ENCODE results near the gene INSIG1. TPM values are rescaled to one million over a fixed set of nuclear protein-coding genes. Genes with fewer than 3 reads are reported as not detected.

INSIG1 gene
- total RNA-seq, 4 donors from 2014 or later = 17.5 to 79.4 (median 29.8) TPM

GRCh38 chr7:155291729-155292128, 5.9 kb upstream of the INSIG1 start:
- H3K4me3 ChIP-seq (replicated peaks in 1 of 3) = no peak overlapping the region
- no peak overlapping the region for H3K27ac ChIP-seq
- intact Hi-C loops (cut with DNase I) = no loop called here
- no peaks in the 10 kb centered on the region for H3K36me3 ChIP-seq
- TF ChIP-seq CTCF (IDR thresholded peaks at IDR 0.05) = no peak
- TF ChIP-seq POLR2A (IDR thresholded peaks at IDR 0.05) = no peak
- no peaks in the 10 kb centered on the region for H3K27me3 ChIP-seq
- DNase-seq = no peak
- WGBS, 2 donors = 73 to 75% methylated on average over 5 of the region's 5 CpGs
- H3K9me3 ChIP-seq = no peaks in the 10 kb centered on the region
- peaks cover 2 to 3% of the 10 kb centered on the region in 2 donors for H3K4me1 ChIP-seq

GRCh38 chr7:155292680-155293226, 4.9 kb upstream of the INSIG1 start:
- no peak overlapping the region for H3K4me3 ChIP-seq (replicated peaks in 1 of 3)
- peaks cover 3 to 5% of the 10 kb centered on the region in 2 donors for H3K4me1 ChIP-seq
- H3K27ac ChIP-seq = no peak overlapping the region
- no peaks in the 10 kb centered on the region for H3K36me3 ChIP-seq
- 75 to 89% methylated on average over 7 of the region's 7 CpGs for WGBS, 2 donors
- H3K27me3 ChIP-seq = no peaks in the 10 kb centered on the region
- DNase-seq = no peak
- TF ChIP-seq CTCF (IDR thresholded peaks at IDR 0.05) (no peak), POLR2A (IDR thresholded peaks at IDR 0.05) (no peak)
- H3K9me3 ChIP-seq = no peaks in the 10 kb centered on the region
- intact Hi-C loops (cut with DNase I) = no loop called here

GRCh38 chr7:155293721-155294510, 3.8 kb upstream of the INSIG1 start:
- H3K27ac ChIP-seq = no peak overlapping the region
- TF ChIP-seq POLR2A (IDR thresholded peaks at IDR 0.05) (no peak), CTCF (IDR thresholded peaks at IDR 0.05) (no peak)
- 90% methylated on average over 8 of the region's 8 CpGs for WGBS, 2 donors
- H3K27me3 ChIP-seq = no peaks in the 10 kb centered on the region
- intact Hi-C loops (cut with DNase I) = no loop called here
- no peak for DNase-seq
- no peaks in the 10 kb centered on the region for H3K9me3 ChIP-seq
- H3K4me1 ChIP-seq = peaks cover 3 to 5% of the 10 kb centered on the region in 2 donors
- H3K36me3 ChIP-seq = no peaks in the 10 kb centered on the region
- H3K4me3 ChIP-seq (replicated peaks in 1 of 3) = no peak overlapping the region

GRCh38 chr7:155294511-155294778, 3.2 kb upstream of the INSIG1 start:
- Histone ChIP-seq H3K36me3 (no peaks in the 10 kb centered on the region), H3K4me1 (peaks cover 7 to 8% of the 10 kb centered on the region in 2 donors), H3K27ac (no peak overlapping the region), H3K4me3 (replicated peaks in 1 of 3) (no peak overlapping the region), H3K9me3 (no peaks in the 10 kb centered on the region), H3K27me3 (no peaks in the 10 kb centered on the region)
- no peak for DNase-seq
- 83 to 84% methylated on average over 6 of the region's 6 CpGs for WGBS, 2 donors
- TF ChIP-seq POLR2A (IDR thresholded peaks at IDR 0.05) (no peak), CTCF (IDR thresholded peaks at IDR 0.05) (no peak)
- intact Hi-C loops (cut with DNase I) = no loop called here

- no peaks in the 10 kb centered on the region for H3K36me3 ChIP-seq
- no peaks in the 10 kb centered on the region for H3K27me3 ChIP-seq
- H3K4me1 ChIP-seq = peaks cover 10% of the 10 kb centered on the region in 2 donors
- no peak for TF ChIP-seq POLR2A (IDR thresholded peaks at IDR 0.05)
- TF ChIP-seq CTCF (IDR thresholded peaks at IDR 0.05) = no peak
- WGBS, 2 donors = 87 to 92% methylated on average over 6 to 7 of the region's 7 CpGs
- no peaks in the 10 kb centered on the region for H3K9me3 ChIP-seq
- intact Hi-C loops (cut with DNase I) = loop anchor here (5.0 kb wide), 1 partner anchor 88 kb away; no protein-coding TSS in a partner anchor
- H3K4me3 ChIP-seq (replicated peaks in 1 of 3) = no peak overlapping the region
- no peak for DNase-seq
- H3K27ac ChIP-seq = no peak overlapping the region
Observed at GRCh38 chr7:155295511-155295910, 2.2 kb upstream of the INSIG1 start.
